Esophagus muscularis mucosa (tissue), 4 donors: ENCODE measurements around the gene TMEM255B. TPM values are rescaled to one million over a fixed set of nuclear protein-coding genes. Genes with fewer than 3 reads are reported as not detected.

Experiments
- DNase-seq: peaks from one replicate; pipeline ENCODE4 v3.0.0-alpha.2; 2017; ENCODE audit errors: extremely low spot score
- H3K27ac ChIP-seq, 4 donors: fragments of 200-600 bp; sonication (generic); replicated peaks in 1 of 4; 1 replicate in 3 of 4; 2 replicates in 1 of 4; pipeline ENCODE4 v1.5.1; 2016 to 2019; ENCODE audit warnings: mild to moderate bottlenecking in 1 of 4
- H3K27me3 ChIP-seq, 4 donors: fragments of 200-600 bp; sonication (generic); one replicate each; pipeline versions ENCODE4 v1.5.1 to v1.6.0; 2016 to 2019
- H3K36me3 ChIP-seq, 4 donors: fragments of 200-600 bp; sonication (generic); one replicate each; pipeline ENCODE4 v1.5.1; 2016 to 2019
- H3K4me1 ChIP-seq, 4 donors: fragments of 200-600 bp; sonication (generic); one replicate each; pipeline ENCODE4 v1.5.1; 2016 to 2019
- H3K4me3 ChIP-seq, 4 donors: fragments of 200-600 bp; sonication (generic); 1 replicate in 2 of 4; 2 replicates in 2 of 4; pipeline ENCODE4 v1.5.1; 2016 to 2019; ENCODE audit warnings: mild to moderate bottlenecking in 4 of 4, moderate library complexity in 1 of 4
- H3K9me3 ChIP-seq, 4 donors: fragments of 200-600 bp; sonication (generic); 1 replicate in 3 of 4; 2 replicates in 1 of 4; pipeline ENCODE4 v1.5.1; 2016 to 2019
- EP300 ChIP-seq: sonication (generic); formaldehyde crosslinking; IDR thresholded peaks from one replicate; pipeline ENCODE4 v1.6.1; 2017; ENCODE audit warnings: antibody characterized with exemption
- POLR2A ChIP-seq: fragments of 450-650 bp; IDR thresholded peaks from one replicate; pipeline ENCODE4 v1.6.1; 2017; ENCODE audit warnings: antibody characterized with exemption, moderate library complexity, mild to moderate bottlenecking, low read depth
- POLR2AphosphoS5 ChIP-seq, 2 donors: sonication (generic); formaldehyde crosslinking; IDR thresholded peaks; one replicate each; pipeline ENCODE4 v1.6.1; 2017; ENCODE audit warnings: antibody characterized with exemption in 2 of 2
- WGBS: methylation state at CpG from one replicate; pipeline ENCODE4 v1.1.5; 2018; 5-methylcytosine and 5-hydroxymethylcytosine counted together
- intact Hi-C: fragments of 100-400 bp; cut with DNase I; formaldehyde crosslinking; loops from one replicate; pipeline ENCODE4 v1.15.1; 2023
- total RNA-seq, 4 donors: library from RNA; depleted of rRNA; stranded (reverse); fragments of >200 nt; gene quantifications; one replicate each; pipeline versions ENCODE4 v1.1.0 to v1.2.1, GENCODE V29; 2016
- TF ChIP-seq, protein P1 (sequence below), 3 experiments: fragments of 200-600 bp in 2 of 3; fragments of 450-650 bp in 1 of 3; sonication (generic) in 2 of 3; IDR thresholded peaks; one replicate each; pipeline ENCODE4 v1.5.1; 2017 to 2019; ENCODE audit warnings: antibody characterized with exemption in 3 of 3, mild to moderate bottlenecking in 2 of 3, moderate library complexity in 1 of 3

Gene TMEM255B
- total RNA-seq, 4 donors from 2014 or later, result 4.1 to 12.3 (median 10.7) TPM

DNA sequence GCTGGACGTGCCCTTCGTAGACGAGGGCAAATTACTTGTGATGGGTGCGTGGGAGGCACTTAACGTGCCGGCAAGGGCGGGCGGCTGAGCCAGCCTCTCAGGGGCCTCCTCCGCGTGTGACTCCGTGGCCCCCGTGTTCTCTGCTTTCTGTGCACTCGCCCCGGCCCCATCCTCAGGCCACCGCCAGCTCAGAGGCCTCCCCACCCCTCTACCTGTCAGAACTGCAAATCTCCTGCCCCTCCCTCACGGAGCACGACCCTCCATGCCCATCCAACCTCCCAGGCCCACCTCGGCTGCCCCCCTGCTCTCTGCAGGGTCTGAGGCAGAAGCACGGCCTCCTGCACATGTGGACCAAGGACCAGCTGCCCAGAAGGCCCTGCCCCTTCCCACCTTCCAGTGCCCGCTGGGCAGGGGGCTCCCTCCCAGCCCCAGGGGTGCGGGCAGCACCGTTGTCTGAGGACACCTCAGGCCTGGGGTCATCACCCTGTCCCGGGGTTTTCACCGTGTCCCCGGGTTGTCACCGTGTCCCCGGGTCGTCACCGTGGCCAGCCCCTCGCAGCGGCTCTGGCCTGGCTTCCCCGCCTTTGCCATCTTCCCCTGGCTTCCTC, 44.5 kb downstream of the TMEM255B start:
- intact Hi-C loops, result no loop called here
- peak overlapping the region in 3 of 4 donors; percentile 8 to 51 (median 44) for H3K27ac ChIP-seq
- H3K9me3 ChIP-seq, result peaks cover 0 to 7% (median 0%) of the 10 kb centered on the region in 4 donors
- H3K27me3 ChIP-seq, result no peaks in the 10 kb centered on the region
- no peaks in the 10 kb centered on the region for H3K36me3 ChIP-seq
- TF ChIP-seq POLR2A (no peak), EP300 (no peak), POLR2AphosphoS5 (IDR thresholded peaks at IDR 0.05) (no peak)
- TF ChIP-seq, protein P1, sequence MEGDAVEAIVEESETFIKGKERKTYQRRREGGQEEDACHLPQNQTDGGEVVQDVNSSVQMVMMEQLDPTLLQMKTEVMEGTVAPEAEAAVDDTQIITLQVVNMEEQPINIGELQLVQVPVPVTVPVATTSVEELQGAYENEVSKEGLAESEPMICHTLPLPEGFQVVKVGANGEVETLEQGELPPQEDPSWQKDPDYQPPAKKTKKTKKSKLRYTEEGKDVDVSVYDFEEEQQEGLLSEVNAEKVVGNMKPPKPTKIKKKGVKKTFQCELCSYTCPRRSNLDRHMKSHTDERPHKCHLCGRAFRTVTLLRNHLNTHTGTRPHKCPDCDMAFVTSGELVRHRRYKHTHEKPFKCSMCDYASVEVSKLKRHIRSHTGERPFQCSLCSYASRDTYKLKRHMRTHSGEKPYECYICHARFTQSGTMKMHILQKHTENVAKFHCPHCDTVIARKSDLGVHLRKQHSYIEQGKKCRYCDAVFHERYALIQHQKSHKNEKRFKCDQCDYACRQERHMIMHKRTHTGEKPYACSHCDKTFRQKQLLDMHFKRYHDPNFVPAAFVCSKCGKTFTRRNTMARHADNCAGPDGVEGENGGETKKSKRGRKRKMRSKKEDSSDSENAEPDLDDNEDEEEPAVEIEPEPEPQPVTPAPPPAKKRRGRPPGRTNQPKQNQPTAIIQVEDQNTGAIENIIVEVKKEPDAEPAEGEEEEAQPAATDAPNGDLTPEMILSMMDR (IDR thresholded peaks at IDR 0.05), result no peak
- peaks cover 0 to 28% (median 21%) of the 10 kb centered on the region in 4 donors for H3K4me1 ChIP-seq
- WGBS, result 89% methylated on average over 19 of the region's 32 CpGs
- no peak for DNase-seq
- no peak overlapping the region for H3K4me3 ChIP-seq

DNA sequence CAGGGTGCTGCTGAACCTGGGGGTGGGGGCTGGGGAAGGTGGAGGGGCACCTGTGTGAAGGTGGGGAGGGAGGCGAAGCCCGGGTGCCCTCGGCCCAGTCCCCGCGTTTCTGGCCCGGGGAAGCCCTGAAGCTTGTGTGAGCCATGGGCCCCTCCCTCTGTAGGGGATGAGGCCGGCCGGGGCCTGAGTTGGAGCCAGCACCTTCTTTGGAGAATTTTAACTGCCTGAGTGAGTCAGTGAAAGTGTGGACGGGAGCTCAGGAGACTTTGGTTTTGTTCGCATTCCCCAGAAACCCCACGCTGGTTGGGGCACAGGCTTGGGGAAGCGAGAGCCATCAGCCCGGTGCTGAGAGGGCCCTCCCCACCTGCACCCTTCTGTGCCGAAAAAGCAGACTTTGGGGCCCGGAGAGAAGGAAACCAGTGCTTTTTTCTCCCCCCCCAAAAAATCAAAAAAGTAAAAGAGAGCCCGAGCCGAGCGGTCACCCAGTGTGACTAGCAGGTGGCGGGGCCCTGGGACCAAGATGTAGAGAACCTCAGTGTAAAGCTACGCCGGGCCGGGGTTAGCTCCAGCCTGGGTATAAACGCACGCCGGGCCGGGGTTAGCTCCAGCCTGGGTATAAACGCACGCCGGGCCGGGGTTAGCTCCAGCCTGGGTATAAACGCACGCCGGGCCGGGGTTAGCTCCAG, 45.1 kb downstream of the TMEM255B start:
- intact Hi-C loops, result no loop called here
- Histone ChIP-seq H3K27ac (peak overlapping the region in 3 of 4 donors; percentile 8 to 51 (median 44)), H3K4me1 (peaks cover 0 to 28% (median 21%) of the 10 kb centered on the region in 4 donors), H3K9me3 (peaks cover 0 to 11% (median 0%) of the 10 kb centered on the region in 4 donors), H3K36me3 (no peaks in the 10 kb centered on the region), H3K4me3 (no peak overlapping the region), H3K27me3 (no peaks in the 10 kb centered on the region)
- no peak for DNase-seq
- 73% methylated on average over 27 of the region's 34 CpGs for WGBS
- TF ChIP-seq EP300 (no peak), POLR2A (no peak), POLR2AphosphoS5 (IDR thresholded peaks at IDR 0.05) (no peak)
- TF ChIP-seq, protein P1 (IDR thresholded peaks at IDR 0.05), result no peak

DNA sequence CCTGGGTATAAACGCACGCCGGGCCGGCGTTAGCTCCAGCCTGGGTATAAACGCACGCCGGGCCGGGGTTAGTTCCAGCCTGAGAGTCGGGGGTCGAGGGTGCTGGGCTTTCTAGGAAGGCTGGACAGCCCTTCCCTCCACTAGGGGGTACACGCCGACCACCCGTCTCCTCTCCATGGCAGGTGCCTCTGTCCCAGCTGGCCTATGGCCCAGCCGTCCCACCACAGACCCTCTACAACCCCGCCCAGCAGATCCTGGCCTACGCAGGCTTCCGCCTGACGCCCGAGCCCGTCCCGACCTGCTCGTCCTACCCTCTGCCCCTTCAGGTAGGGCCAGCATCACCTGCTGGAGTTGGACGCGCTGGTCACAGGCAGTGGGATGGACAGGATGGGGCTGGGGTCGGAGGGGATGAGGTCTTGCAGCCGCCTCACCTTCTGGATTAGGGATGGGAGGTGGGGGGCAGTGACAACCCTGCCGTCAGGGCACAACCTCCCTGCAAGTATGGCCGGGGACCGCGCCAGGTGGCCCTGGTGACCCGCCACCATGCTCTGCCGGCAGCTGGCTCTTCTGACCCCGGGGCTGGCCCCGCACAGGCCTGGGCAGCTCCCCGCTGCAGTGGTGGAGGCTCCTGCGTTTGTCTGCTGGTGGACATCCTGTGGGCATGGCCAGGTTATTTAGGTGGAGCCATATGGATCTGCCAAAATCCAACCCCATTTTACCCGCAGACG, 45.8 kb downstream of the TMEM255B start:
- peak overlapping the region in 1 of 4 donors; percentile 51 for H3K27ac ChIP-seq
- DNase-seq, result no peak
- 89% methylated on average over 30 of the region's 39 CpGs for WGBS
- intact Hi-C loops, result no loop called here
- H3K9me3 ChIP-seq, result peaks cover 0 to 11% (median 0%) of the 10 kb centered on the region in 4 donors
- H3K36me3 ChIP-seq, result no peaks in the 10 kb centered on the region
- H3K27me3 ChIP-seq, result no peaks in the 10 kb centered on the region
- peaks cover 0 to 28% (median 21%) of the 10 kb centered on the region in 4 donors for H3K4me1 ChIP-seq
- no peak overlapping the region for H3K4me3 ChIP-seq
- TF ChIP-seq, protein P1 (IDR thresholded peaks at IDR 0.05), result no peak
- TF ChIP-seq POLR2AphosphoS5 (IDR thresholded peaks at IDR 0.05) (no peak), EP300 (no peak), POLR2A (no peak)

DNA sequence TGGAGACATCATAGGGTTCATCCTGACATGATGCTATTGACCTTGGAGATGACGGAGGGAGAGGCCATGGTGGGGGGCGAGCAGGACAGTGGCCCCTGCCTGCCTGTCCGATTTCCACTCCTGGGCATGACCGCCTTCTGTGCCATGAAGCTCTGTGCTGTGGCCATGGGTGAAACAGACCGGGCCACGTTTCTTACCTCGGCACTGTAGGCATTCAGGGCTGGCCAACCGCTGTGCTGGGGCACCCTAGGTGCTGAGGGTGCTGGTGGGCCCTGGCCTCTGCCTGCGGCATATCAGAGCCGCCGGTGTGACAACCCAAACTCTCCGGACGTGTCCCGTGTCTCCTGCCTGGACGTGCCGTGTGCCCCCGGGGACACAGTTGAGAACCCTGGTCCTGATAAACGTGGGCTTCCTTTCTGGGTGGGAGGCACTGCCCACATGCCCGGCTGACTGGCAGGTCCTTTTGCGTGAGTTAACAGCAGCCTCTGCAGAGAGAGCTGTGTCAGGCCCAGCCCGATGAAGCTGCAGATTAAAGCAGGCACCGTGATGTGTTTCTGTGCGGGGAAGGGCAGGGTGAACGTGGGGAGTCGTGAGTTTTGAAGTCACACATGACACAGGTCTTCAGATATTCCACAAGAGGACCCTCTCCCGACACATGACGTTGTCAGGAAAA, 46.5 kb downstream of the TMEM255B start:
- intact Hi-C loops, result no loop called here
- H3K9me3 ChIP-seq, result peaks cover 0 to 11% (median 0%) of the 10 kb centered on the region in 4 donors
- no peaks in the 10 kb centered on the region for H3K27me3 ChIP-seq
- DNase-seq, result no peak
- TF ChIP-seq EP300 (no peak), POLR2AphosphoS5 (IDR thresholded peaks at IDR 0.05) (no peak), POLR2A (no peak)
- TF ChIP-seq, protein P1 (IDR thresholded peaks at IDR 0.05), result no peak
- H3K27ac ChIP-seq, result no peak overlapping the region
- WGBS, result 97% methylated on average over 14 of the region's 27 CpGs
- H3K4me3 ChIP-seq, result no peak overlapping the region
- no peaks in the 10 kb centered on the region for H3K36me3 ChIP-seq
- peaks cover 0 to 28% (median 21%) of the 10 kb centered on the region in 4 donors for H3K4me1 ChIP-seq
